HEK293 (cell line): Measurements from ENCODE around the gene RASA2.

Experiments
- KLF16 ChIP-seq: fragments of 450-650 bp; formaldehyde crosslinking; IDR thresholded peaks from 2 replicates; pipeline ENCODE4 v1.5.1; 2017; ENCODE audit warnings: missing biosample characterization, missing genetic modification characterization
- ZFP41 ChIP-seq: fragments of 450-650 bp; formaldehyde crosslinking; IDR thresholded peaks from 2 replicates; pipeline ENCODE4 v1.5.1; 2016; ENCODE audit warnings: missing biosample characterization, missing genetic modification characterization, borderline replicate concordance
- ZNF157 ChIP-seq: fragments of 450-650 bp; formaldehyde crosslinking; IDR thresholded peaks from 2 replicates; pipeline ENCODE4 v1.5.1; 2016; ENCODE audit warnings: missing biosample characterization, missing genetic modification characterization
- ZNF248 ChIP-seq: fragments of 450-650 bp; formaldehyde crosslinking; IDR thresholded peaks from 2 replicates; pipeline ENCODE4 v1.5.1; 2017; ENCODE audit warnings: missing biosample characterization, missing genetic modification characterization
- ZNF416 ChIP-seq: fragments of 450-650 bp; formaldehyde crosslinking; IDR thresholded peaks from 2 replicates; pipeline ENCODE4 v1.5.1; 2016; ENCODE audit warnings: missing biosample characterization, missing genetic modification characterization
- ZNF561 ChIP-seq: fragments of 450-650 bp; IDR thresholded peaks from 2 replicates; pipeline ENCODE4 v1.5.1; 2018; ENCODE audit warnings: missing biosample characterization, missing genetic modification characterization, borderline replicate concordance
- ZNF747 ChIP-seq: fragments of 450-650 bp; formaldehyde crosslinking; IDR thresholded peaks from 2 replicates; pipeline ENCODE4 v1.5.1; 2016; ENCODE audit warnings: missing biosample characterization, missing genetic modification characterization
- TF ChIP-seq, protein P1 (sequence below): fragments of 450-650 bp; formaldehyde crosslinking; IDR thresholded peaks from 2 replicates; pipeline ENCODE4 v1.5.1; 2016; ENCODE audit warnings: missing biosample characterization, missing genetic modification characterization
- TF ChIP-seq, protein P2 (sequence below): fragments of 450-650 bp; formaldehyde crosslinking; IDR thresholded peaks from 2 replicates; pipeline ENCODE4 v1.5.1; 2016; ENCODE audit warnings: missing biosample characterization, missing genetic modification characterization, low read depth

DNA sequence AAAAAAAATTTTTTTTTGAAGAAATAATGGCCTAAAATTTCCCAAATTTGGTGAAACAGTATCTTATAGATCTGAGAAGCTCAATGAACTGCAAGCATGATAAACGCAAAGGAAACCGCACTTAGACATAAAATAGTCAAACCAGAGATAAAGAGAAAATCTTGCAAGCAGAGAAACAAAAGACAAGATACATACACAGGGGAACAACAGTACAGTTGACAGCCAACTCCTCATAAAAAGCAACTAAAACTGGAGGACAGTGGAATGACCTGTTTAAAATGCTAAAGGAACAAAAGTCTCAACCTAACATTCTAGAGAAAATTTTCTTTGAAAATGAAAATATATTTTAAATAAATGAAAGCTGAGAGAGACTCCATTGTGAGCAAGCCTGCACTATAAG lies 107.5 kb downstream of the RASA2 start:
- TF ChIP-seq, protein P1, sequence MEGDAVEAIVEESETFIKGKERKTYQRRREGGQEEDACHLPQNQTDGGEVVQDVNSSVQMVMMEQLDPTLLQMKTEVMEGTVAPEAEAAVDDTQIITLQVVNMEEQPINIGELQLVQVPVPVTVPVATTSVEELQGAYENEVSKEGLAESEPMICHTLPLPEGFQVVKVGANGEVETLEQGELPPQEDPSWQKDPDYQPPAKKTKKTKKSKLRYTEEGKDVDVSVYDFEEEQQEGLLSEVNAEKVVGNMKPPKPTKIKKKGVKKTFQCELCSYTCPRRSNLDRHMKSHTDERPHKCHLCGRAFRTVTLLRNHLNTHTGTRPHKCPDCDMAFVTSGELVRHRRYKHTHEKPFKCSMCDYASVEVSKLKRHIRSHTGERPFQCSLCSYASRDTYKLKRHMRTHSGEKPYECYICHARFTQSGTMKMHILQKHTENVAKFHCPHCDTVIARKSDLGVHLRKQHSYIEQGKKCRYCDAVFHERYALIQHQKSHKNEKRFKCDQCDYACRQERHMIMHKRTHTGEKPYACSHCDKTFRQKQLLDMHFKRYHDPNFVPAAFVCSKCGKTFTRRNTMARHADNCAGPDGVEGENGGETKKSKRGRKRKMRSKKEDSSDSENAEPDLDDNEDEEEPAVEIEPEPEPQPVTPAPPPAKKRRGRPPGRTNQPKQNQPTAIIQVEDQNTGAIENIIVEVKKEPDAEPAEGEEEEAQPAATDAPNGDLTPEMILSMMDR (tag by site-specific recombination) = no peak
- TF ChIP-seq, protein P2, sequence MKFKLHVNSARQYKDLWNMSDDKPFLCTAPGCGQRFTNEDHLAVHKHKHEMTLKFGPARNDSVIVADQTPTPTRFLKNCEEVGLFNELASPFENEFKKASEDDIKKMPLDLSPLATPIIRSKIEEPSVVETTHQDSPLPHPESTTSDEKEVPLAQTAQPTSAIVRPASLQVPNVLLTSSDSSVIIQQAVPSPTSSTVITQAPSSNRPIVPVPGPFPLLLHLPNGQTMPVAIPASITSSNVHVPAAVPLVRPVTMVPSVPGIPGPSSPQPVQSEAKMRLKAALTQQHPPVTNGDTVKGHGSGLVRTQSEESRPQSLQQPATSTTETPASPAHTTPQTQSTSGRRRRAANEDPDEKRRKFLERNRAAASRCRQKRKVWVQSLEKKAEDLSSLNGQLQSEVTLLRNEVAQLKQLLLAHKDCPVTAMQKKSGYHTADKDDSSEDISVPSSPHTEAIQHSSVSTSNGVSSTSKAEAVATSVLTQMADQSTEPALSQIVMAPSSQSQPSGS (tag by site-specific recombination) = no peak
- TF ChIP-seq ZNF248 (tag by site-specific recombination) (no peak), ZNF747 (tag by site-specific recombination) (no peak), ZNF561 (no peak), ZFP41 (tag by site-specific recombination) (no peak), ZNF157 (no peak), ZNF416 (no peak), KLF16 (tag by site-specific recombination) (no peak)
